ENCODE data around the gene LCN2.

DNA sequence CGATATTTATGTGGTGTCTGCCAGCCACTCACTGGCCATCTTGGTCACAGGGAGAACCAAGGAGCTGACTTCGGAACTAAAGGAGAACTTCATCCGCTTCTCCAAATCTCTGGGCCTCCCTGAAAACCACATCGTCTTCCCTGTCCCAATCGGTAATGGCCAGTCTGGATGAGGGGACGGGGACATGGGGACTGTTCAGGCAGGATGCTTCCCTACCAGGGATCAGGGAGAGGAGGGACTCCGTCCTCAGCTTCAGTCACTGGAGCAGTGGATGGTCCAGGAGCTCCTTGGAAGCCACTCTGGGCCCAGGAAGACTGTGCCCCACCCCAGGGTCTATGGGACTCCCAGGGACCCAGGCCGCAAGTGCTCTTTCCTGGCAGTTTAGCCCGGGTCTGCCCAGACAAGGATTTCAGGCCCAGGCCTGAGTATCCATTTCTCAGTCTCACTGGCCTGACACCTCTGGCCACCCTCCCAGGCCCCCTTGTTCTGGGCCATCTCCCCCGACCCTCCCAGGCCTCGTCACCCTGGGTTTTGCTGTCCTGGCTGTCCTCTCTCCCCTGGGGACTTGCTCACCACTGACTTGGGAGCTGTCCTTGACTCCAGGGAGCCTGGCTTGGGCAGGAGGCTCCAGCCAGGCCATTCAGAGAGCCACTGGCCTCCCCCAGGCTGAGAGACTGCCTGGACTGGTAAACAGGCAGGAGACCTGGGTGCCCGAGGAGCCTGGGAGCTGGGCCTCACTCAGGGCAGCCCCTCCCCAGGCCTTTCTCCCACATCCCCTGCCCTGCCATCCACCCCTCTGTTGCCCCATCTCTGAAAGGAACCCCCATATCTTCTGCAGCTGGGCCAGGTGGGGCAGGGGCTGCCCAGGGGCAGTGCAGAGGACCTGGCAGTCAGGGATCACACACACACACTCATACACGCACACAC is 3.1 kb downstream of the LCN2 start:
- TF ChIP-seq, protein P1, sequence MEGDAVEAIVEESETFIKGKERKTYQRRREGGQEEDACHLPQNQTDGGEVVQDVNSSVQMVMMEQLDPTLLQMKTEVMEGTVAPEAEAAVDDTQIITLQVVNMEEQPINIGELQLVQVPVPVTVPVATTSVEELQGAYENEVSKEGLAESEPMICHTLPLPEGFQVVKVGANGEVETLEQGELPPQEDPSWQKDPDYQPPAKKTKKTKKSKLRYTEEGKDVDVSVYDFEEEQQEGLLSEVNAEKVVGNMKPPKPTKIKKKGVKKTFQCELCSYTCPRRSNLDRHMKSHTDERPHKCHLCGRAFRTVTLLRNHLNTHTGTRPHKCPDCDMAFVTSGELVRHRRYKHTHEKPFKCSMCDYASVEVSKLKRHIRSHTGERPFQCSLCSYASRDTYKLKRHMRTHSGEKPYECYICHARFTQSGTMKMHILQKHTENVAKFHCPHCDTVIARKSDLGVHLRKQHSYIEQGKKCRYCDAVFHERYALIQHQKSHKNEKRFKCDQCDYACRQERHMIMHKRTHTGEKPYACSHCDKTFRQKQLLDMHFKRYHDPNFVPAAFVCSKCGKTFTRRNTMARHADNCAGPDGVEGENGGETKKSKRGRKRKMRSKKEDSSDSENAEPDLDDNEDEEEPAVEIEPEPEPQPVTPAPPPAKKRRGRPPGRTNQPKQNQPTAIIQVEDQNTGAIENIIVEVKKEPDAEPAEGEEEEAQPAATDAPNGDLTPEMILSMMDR (IDR thresholded peaks at IDR 0.05) = no peak
- TF ChIP-seq POLR2A (IDR thresholded peaks at IDR 0.05) = no peak
